HG03521 (cell line): ENCODE results near the gene ZC3H13.
A peak's percentile ranks its signal among the peaks of the same experiment; 100 is the strongest.

Experiments
- ATAC-seq: cut with Tn5 transposase; IDR thresholded peaks from one replicate; pipeline ENCODE4 v1.9.1; 2021; ENCODE audit warnings: mild to moderate bottlenecking, moderate library complexity; ENCODE audit not compliant: unreplicated experiment

Gene ZC3H13

GRCh38 chr13:46052319-46053161 lies at the start of gene ZC3H13:
Gene ZC3H13, minus strand, starts transcription at chr13:46052746. Its CDS starts 7,239 bp downstream, at chr13:46045507.
- peak; percentile 99 for ATAC-seq

DNA sequence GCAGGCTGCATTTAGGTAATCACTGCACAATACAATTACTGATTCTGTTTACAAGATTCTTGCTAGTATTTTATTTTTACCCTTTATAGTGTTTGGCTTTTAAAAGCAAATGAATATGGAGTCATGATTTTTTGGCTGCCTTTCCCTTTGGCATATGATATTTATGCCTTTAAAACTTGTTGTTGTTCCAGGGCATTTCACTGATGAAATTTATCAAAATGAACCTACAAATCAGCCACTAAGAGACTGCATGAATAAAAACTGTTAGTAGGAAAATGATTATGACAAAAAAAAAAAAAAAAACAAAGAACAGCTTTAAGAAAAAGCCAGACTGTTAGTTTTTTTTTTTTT lies 49.7 kb upstream of the ZC3H13 start:
- ATAC-seq = no peak

GRCh38 chr13:46101484-46102254 lies 49.1 kb upstream of the ZC3H13 start:
- ATAC-seq = no peak

DNA sequence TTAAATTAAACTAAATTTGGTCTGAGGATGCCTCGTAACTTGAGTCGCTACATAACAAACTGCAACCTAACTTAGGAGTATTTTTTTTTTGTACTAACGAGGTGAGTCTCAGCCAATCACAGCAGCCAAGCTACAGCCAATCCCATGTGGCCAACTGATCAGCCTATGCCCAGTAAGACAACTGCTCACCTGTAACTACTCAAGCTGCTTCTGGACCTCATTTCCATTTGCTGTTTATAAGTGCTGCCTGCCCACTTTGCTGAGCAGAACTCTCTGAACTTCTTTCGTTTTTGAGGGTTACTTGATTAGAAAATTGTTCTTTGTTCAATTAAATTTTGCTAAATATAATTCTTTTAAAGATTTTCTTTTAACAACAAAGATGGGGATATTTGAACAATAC lies 48.5 kb upstream of the ZC3H13 start:
- ATAC-seq = no peak

GRCh38 chr13:46100191-46100815 lies 47.8 kb upstream of the ZC3H13 start:
- no peak for ATAC-seq

DNA sequence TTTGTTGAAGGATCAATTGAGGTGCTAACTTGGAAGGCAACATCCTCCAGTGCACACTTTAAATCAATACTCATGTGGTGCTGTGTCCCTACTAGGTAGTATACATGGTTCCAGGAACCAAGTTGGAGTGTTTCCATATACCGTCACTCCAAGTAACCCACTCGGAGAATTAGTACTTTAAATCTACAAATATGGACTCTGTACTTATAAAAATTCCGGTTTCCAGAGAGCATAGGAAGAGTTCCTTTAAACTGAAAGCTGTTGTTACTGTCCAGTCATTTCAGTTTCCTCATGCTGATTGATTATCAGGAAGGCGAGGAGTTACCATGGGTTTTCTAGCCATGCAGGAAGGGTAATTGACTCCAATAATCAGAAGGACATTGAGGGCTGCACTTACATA lies 45.1 kb upstream of the ZC3H13 start:
- no peak for ATAC-seq

GRCh38 chr13:46097015-46097414 lies 44.5 kb upstream of the ZC3H13 start:
- no peak for ATAC-seq

DNA sequence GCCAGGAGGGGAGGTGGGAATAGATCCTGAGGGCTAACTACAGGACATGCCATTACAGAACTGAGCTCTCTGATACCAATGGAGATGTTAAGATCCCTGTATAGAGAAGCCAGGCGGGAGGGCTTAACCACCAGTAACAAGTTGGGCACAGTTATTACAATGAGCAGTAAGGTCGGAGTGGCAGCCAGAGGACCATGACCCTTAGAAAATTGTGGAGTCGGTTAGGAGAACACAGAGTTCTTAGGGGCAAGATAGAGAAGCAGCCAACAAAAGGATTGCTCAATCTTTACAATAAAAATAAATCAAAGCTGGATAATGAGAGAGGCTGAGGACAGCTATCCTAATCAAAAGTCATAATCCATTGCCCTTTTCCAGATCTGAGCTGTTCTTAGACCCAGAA lies 41.9 kb upstream of the ZC3H13 start:
- ATAC-seq = no peak

- ATAC-seq = no peak
Measured at GRCh38 chr13:46088821-46089562, 36.4 kb upstream of the ZC3H13 start.

- no peak for ATAC-seq
Measured at GRCh38 chr13:46087481-46087880, 34.9 kb upstream of the ZC3H13 start.

DNA sequence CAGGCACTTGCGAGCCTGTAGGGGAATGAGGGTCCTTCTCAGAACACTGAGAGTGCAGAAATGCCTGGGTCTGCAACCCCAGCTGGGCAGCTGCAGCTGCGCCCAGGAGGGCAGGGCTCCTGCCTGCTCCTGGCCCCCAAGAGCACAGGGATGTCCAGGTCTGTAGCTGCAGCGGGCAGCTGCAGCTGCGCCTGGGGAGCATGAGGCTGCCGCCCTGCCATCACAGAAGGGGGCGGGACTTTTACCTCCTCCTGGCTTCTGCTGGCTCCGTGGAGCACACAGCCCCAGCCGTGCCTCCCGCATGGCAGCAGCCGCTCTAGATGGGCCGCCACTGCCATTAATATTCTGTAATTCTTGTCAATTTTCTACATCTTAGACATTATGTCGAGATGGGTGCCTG lies 34.4 kb upstream of the ZC3H13 start:
- ATAC-seq = no peak

- ATAC-seq = no peak
Measured at GRCh38 chr13:46086421-46086922, 33.9 kb upstream of the ZC3H13 start.

DNA sequence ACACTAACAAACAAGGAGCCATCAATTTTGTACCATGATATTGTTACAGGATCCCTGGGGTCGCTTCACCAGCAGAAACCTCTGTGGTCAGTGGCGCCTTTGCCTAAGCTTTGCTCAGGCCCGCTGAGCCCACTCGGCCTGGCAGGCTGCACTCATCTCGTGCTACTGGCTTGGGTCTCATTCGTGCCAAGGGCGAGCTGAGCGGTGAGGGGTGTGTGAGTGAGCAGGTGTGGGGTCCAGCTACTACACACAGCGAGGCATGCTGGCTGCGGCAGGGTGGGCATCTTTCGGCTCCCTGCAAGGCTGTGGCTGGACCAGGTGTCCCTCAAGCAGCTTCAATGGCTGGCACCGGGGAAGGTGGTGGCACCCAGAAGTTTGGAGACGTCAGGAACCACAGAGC lies 33.2 kb upstream of the ZC3H13 start:
- ATAC-seq = no peak

DNA sequence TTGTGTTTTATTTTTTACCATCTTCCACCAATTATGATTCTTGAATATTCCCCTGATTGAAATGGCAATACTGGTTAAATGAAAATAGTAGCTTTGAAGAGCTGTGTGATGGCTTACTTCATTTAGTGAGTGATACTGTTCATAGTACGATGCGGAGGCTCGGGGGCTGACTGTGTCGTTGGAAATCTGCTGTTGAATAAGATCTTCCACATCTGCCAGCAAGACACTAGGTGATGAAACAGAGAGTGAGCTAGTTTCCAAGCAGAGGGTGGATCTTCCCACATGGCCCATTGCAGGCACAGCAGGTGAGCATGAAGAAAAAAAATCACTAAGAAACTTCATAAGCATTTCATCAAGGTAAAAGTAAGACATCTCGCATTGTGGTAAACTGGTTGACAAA lies 29.8 kb upstream of the ZC3H13 start:
- ATAC-seq = no peak

DNA sequence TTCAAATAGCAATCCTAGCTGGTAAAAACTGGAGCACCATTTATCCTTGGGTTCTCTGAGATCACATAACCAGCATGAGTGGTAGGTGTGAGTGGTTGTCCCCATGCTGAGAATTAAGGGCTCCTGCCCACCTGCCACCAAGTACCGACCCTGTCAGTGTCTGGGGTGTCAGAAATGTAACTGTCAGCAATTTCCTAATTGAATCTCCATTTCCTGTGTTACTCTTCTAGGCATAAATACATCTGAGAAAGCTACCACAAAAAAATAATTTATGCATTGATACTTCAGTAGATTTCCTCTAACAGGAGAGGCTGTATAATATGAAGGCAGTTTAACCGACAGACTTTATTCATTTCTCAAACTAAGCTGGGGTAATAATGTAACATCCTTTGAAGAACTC lies 27.2 kb upstream of the ZC3H13 start:
- no peak for ATAC-seq

- no peak for ATAC-seq
Measured at GRCh38 chr13:46077265-46077664, 24.7 kb upstream of the ZC3H13 start.

- ATAC-seq = no peak
Measured at GRCh38 chr13:46076827-46077226, 24.3 kb upstream of the ZC3H13 start.

GRCh38 chr13:46075811-46076210 lies 23.3 kb upstream of the ZC3H13 start:
- ATAC-seq = no peak

DNA sequence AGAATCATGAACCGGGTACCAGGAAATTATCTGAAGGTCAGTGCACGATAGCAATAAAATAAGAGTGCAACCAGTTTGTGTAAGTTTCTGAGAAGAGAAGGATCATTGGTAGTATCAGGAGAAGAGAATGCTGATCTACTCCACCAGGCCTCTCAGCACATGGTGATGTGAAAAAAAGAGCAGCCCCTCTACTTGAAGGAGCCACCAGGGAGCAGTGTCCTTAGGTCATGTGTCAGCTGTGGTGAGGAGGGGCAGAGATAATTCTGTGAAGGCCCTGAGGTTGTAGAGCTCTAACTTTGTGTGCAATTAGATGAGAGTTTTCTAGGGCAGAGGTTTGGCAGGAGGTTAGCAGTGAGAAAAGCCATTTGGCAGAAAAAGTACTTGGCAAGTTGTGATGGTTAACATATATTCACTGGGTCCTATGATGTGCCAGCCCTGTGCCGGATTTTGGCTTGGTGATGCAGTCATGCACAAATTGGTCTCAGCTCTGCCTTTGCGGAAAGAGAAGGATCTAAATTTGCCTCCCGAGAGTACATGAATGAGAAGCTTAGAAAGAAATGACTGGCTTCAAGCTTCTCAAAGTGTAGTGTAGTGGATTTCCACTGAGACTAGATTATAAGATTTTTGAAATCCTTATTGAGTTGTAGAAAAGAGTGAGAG lies 19.2 kb upstream of the ZC3H13 start:
- ATAC-seq = peak; percentile 80

GRCh38 chr13:46063292-46063691 lies 10.7 kb upstream of the ZC3H13 start:
- no peak for ATAC-seq
